Measurements from ENCODE around the gene GALNT17. TPM values are rescaled to one million over a fixed set of nuclear protein-coding genes. Genes with fewer than 3 reads are reported as not detected.

The GALNT17 gene
- polyA plus RNA-seq, 2 of the 4 experiments (the other 2 are of a cell fraction), result not detected

DNA sequence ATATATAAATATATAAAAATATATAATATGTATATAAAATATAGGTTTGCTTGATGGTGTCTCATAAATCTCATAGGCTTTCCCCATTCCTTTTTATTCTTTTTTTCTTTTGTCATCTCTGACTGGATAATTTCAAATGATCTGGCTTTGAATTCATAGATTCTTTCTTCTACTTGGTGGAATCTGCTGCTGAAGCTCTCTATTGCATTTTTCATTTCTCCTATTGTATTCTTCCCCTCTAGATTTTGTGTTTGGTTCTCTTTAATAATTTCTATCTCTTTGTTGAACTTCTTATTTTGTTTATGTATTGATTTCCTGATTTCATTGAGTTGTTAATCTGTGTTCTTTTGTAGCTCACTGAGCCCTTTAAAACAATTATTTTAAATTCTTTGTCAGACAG, 629.4 kb downstream of the GALNT17 start:
- no peak overlapping the region for H3K4me2 ChIP-seq
- H3K9me3 ChIP-seq, result 0 out of 3 replicates have a peak, but pooled peaks cover 3% of the 10 kb centered on the region
- no peaks in the 10 kb centered on the region for H3K4me1 ChIP-seq
- TF ChIP-seq, protein P1, sequence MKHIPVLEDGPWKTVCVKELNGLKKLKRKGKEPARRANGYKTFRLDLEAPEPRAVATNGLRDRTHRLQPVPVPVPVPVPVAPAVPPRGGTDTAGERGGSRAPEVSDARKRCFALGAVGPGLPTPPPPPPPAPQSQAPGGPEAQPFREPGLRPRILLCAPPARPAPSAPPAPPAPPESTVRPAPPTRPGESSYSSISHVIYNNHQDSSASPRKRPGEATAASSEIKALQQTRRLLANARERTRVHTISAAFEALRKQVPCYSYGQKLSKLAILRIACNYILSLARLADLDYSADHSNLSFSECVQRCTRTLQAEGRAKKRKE (CRISPR knock-in tag; IDR thresholded peaks at IDR 0.05; ENCODE audit: low read depth), result no peak
- TF ChIP-seq, protein P2, sequence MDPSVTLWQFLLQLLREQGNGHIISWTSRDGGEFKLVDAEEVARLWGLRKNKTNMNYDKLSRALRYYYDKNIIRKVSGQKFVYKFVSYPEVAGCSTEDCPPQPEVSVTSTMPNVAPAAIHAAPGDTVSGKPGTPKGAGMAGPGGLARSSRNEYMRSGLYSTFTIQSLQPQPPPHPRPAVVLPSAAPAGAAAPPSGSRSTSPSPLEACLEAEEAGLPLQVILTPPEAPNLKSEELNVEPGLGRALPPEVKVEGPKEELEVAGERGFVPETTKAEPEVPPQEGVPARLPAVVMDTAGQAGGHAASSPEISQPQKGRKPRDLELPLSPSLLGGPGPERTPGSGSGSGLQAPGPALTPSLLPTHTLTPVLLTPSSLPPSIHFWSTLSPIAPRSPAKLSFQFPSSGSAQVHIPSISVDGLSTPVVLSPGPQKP (IDR thresholded peaks at IDR 0.05; ENCODE audit: low read depth, low read length), result no peak
- TF ChIP-seq JUN (IDR thresholded peaks at IDR 0.05) (no peak), RNF2 (IDR thresholded peaks at IDR 0.05; ENCODE audit: borderline replicate concordance, low read depth) (no peak), EP300 (IDR thresholded peaks at IDR 0.05) (no peak), KDM1A (IDR thresholded peaks at IDR 0.05; ENCODE audit: low read depth) (no peak), RAD21 (conservative IDR thresholded peaks at IDR 0.05 in 1 of 2, IDR thresholded peaks at IDR 0.05 in 1 of 2) (no peak), HOXB5 (CRISPR knock-in tag; IDR thresholded peaks at IDR 0.05) (no peak), PHF8 (IDR thresholded peaks at IDR 0.05; ENCODE audit: borderline replicate concordance, low read depth) (no peak), RFX5 (IDR thresholded peaks at IDR 0.05) (no peak), HOXB13 (CRISPR knock-in tag; IDR thresholded peaks at IDR 0.05; ENCODE audit: low read depth) (no peak), ZC3H11A (IDR thresholded peaks at IDR 0.05) (no peak), GATA3 (IDR thresholded peaks at IDR 0.05; ENCODE audit: borderline replicate concordance) (no peak), RARB (CRISPR knock-in tag; IDR thresholded peaks at IDR 0.05) (no peak)
- TF ChIP-seq, protein P3, sequence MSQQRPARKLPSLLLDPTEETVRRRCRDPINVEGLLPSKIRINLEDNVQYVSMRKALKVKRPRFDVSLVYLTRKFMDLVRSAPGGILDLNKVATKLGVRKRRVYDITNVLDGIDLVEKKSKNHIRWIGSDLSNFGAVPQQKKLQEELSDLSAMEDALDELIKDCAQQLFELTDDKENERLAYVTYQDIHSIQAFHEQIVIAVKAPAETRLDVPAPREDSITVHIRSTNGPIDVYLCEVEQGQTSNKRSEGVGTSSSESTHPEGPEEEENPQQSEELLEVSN (IDR thresholded peaks at IDR 0.05; ENCODE audit: borderline replicate concordance, low read depth), result no peak
- no peak for FAIRE-seq
- H3K27ac ChIP-seq, result no peak overlapping the region
- H3K4me3 ChIP-seq, result no peak overlapping the region
- no peak for ATAC-seq
- CTCF ChIA-PET, result no interaction called here
- no peak for DNase-seq (ENCODE audit: low read depth in 1 of 2, low spot score in 1 of 2)
- POLR2A ChIA-PET, result no interaction called here

Small RNAs within 50 kb of the gene (small RNA-seq; reads per million reads assigned to genes)
- gene MIR3914-1, result 0 reads per million in 6 experiments
- 0 reads per million in 6 experiments for gene RN7SKP75
